Loucy (cell line): ENCODE measurements around the gene SMIM12.

Experiments
- CTCF ChIP-seq: fragments of 200-600 bp; sonication (generic); conservative IDR thresholded peaks from 2 replicates; pipeline ENCODE4 v1.5.1; 2014; ENCODE audit warnings: mild to moderate bottlenecking, antibody characterized with exemption, low read length
- EZH2phosphoT487 ChIP-seq: fragments of 200-600 bp; IDR thresholded peaks from 2 replicates; pipeline ENCODE4 v1.6.1; 2018; ENCODE audit warnings: antibody characterized with exemption, mild to moderate bottlenecking, moderate library complexity, borderline replicate concordance

- TF ChIP-seq CTCF (no peak; the same call in 1 of the 2 replicates), EZH2phosphoT487 (no peak)
Measured at GRCh38 chr1:34884961-34885360, 25.4 kb upstream of the SMIM12 start.
